Adrenal gland (tissue), 5 donors: ENCODE measurements around the gene CHMP5.

ENCODE experiments used
- POLR2A ChIP-seq, 2 donors: fragments of 450-650 bp; IDR thresholded peaks; one replicate each; pipeline ENCODE4 v1.6.1; 2017; ENCODE audit warnings: antibody characterized with exemption in 2 of 2, mild to moderate bottlenecking in 2 of 2, moderate library complexity in 1 of 2
- TF ChIP-seq, protein P1 (sequence below), 6 experiments: fragments of 450-650 bp in 4 of 6; fragments of 200-600 bp in 2 of 6; sonication (generic) in 1 of 6; IDR thresholded peaks; 1 replicate in 5 of 6; 2 replicates in 1 of 6; pipeline versions ENCODE4 v1.5.1 to v1.8.0; 2016 to 2021; ENCODE audit warnings: antibody characterized with exemption in 6 of 6, mild to moderate bottlenecking in 2 of 6, moderate library complexity in 1 of 6
- donor health status: DM: no; HTN: no; CAD: no.

DNA sequence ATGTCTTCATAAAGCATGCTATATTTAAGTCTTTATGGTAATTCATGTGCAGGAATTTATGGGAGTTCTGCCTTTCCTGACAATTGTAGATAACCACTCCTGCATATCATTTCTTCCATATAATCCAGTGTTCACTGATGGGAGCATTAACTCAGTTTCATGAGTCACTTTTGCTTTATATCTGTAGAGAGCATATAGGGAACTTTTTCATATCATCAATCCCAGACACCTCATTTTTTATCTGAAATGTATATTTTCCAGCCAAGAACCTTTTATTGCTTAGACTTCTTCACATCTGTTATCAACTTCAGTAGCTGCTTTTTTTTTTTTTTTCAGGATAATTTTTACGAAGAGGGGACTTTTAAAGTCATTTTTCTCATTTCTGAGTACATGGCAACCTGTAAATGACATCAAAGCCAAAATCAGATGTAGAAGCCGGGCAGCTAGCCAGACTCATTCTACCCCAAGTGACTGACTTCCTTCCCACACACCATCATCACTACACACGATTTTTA, 66.6 kb downstream of the CHMP5 start:
- TF ChIP-seq, protein P1, sequence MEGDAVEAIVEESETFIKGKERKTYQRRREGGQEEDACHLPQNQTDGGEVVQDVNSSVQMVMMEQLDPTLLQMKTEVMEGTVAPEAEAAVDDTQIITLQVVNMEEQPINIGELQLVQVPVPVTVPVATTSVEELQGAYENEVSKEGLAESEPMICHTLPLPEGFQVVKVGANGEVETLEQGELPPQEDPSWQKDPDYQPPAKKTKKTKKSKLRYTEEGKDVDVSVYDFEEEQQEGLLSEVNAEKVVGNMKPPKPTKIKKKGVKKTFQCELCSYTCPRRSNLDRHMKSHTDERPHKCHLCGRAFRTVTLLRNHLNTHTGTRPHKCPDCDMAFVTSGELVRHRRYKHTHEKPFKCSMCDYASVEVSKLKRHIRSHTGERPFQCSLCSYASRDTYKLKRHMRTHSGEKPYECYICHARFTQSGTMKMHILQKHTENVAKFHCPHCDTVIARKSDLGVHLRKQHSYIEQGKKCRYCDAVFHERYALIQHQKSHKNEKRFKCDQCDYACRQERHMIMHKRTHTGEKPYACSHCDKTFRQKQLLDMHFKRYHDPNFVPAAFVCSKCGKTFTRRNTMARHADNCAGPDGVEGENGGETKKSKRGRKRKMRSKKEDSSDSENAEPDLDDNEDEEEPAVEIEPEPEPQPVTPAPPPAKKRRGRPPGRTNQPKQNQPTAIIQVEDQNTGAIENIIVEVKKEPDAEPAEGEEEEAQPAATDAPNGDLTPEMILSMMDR (IDR thresholded peaks at IDR 0.05), result no peak
- TF ChIP-seq POLR2A (IDR thresholded peaks at IDR 0.05), result no peak
